ENCODE data around the gene SLC29A1. TPM values are rescaled to one million over a fixed set of nuclear protein-coding genes. Genes with fewer than 3 reads are reported as not detected.
A peak's percentile ranks its signal among the peaks of the same experiment; 100 is the strongest.

The SLC29A1 gene
- total RNA-seq, 1 experiment from 2014 or later = 109 TPM

- peak in 1 of 2 experiments; percentile 36 for DNase-seq
- no peak overlapping the region for H3K4me3 ChIP-seq
- H3K4me1 ChIP-seq = peaks cover 59% of the 10 kb centered on the region
- H3K9me3 ChIP-seq (replicated peaks) = no peaks in the 10 kb centered on the region
- no peaks in the 10 kb centered on the region for H3K36me3 ChIP-seq
- H3K27ac ChIP-seq = peak overlapping the region; percentile 99
- no peaks in the 10 kb centered on the region for H3K27me3 ChIP-seq
Measured at GRCh38 chr6:44202972-44203750, 20.2 kb upstream of the SLC29A1 start.

GRCh38 chr6:44203955-44204354 lies 19.4 kb upstream of the SLC29A1 start:
- H3K27ac ChIP-seq = peak overlapping the region; percentile 99
- no peaks in the 10 kb centered on the region for H3K36me3 ChIP-seq
- H3K9me3 ChIP-seq (replicated peaks) = no peaks in the 10 kb centered on the region
- H3K4me3 ChIP-seq = no peak overlapping the region
- DNase-seq = no peak
- peaks cover 56% of the 10 kb centered on the region for H3K4me1 ChIP-seq
- H3K27me3 ChIP-seq = no peaks in the 10 kb centered on the region

GRCh38 chr6:44207966-44208365 lies 15.4 kb upstream of the SLC29A1 start:
- H3K36me3 ChIP-seq = no peaks in the 10 kb centered on the region
- no peak for DNase-seq
- peaks cover 19% of the 10 kb centered on the region for H3K4me1 ChIP-seq
- no peaks in the 10 kb centered on the region for H3K27me3 ChIP-seq
- no peak overlapping the region for H3K27ac ChIP-seq
- no peak overlapping the region for H3K4me3 ChIP-seq
- H3K9me3 ChIP-seq (replicated peaks) = no peaks in the 10 kb centered on the region

- no peak overlapping the region for H3K27ac ChIP-seq
- no peak for DNase-seq
- H3K27me3 ChIP-seq = no peaks in the 10 kb centered on the region
- no peaks in the 10 kb centered on the region for H3K36me3 ChIP-seq
- H3K9me3 ChIP-seq (replicated peaks) = no peaks in the 10 kb centered on the region
- H3K4me1 ChIP-seq = peaks cover 12% of the 10 kb centered on the region
- no peak overlapping the region for H3K4me3 ChIP-seq
Measured at GRCh38 chr6:44211284-44211683, 12.1 kb upstream of the SLC29A1 start.

- Histone ChIP-seq H3K27me3 (no peaks in the 10 kb centered on the region), H3K9me3 (replicated peaks) (no peaks in the 10 kb centered on the region), H3K36me3 (no peaks in the 10 kb centered on the region; the same call in 1 of the 2 replicates), H3K4me3 (no peak overlapping the region), H3K4me1 (peaks cover 12% of the 10 kb centered on the region), H3K27ac (no peak overlapping the region)
- no peak for DNase-seq
Measured at GRCh38 chr6:44214307-44214706, 9.1 kb upstream of the SLC29A1 start.

GRCh38 chr6:44216677-44217331 lies 6.6 kb upstream of the SLC29A1 start, which contains the start of gene MYMX:
Gene MYMX (plus strand): TSS chr6:44216926. CDS start chr6:44217472, 546 bp downstream.
- Histone ChIP-seq H3K27me3 (no peaks in the 10 kb centered on the region), H3K4me1 (peaks cover 20% of the 10 kb centered on the region), H3K4me3 (peak within 1 kb of the TSS; percentile 65), H3K36me3 (no peaks in the 10 kb centered on the region; the same call in 1 of the 2 replicates), H3K27ac (peak within 1 kb of the TSS; percentile 94), H3K9me3 (replicated peaks) (no peaks in the 10 kb centered on the region)
- peak; percentile 97 to 98 for DNase-seq

- no peaks in the 10 kb centered on the region for H3K27me3 ChIP-seq
- H3K4me3 ChIP-seq = peak overlapping the region; percentile 65
- no peaks in the 10 kb centered on the region for H3K9me3 ChIP-seq (replicated peaks)
- peak; percentile 66 to 74 for DNase-seq
- peaks cover 24% of the 10 kb centered on the region for H3K4me1 ChIP-seq
- H3K27ac ChIP-seq = peak overlapping the region; percentile 94
- H3K36me3 ChIP-seq = no peaks in the 10 kb centered on the region; the same call in 1 of the 2 replicates
Measured at GRCh38 chr6:44217332-44218143, 5.9 kb upstream of the SLC29A1 start.

GRCh38 chr6:44219053-44219814 lies 4.2 kb upstream of the SLC29A1 start:
- DNase-seq = peak; percentile 94 to 95
- Histone ChIP-seq H3K9me3 (replicated peaks) (no peaks in the 10 kb centered on the region), H3K36me3 (no peaks in the 10 kb centered on the region; the same call in 1 of the 2 replicates), H3K4me1 (peaks cover 27% of the 10 kb centered on the region), H3K27me3 (no peaks in the 10 kb centered on the region), H3K27ac (peak overlapping the region; percentile 94), H3K4me3 (peak overlapping the region; percentile 65)

GRCh38 chr6:44219815-44220784 lies 3.3 kb upstream of the SLC29A1 start:
- Histone ChIP-seq H3K4me3 (peak overlapping the region; percentile 65), H3K27ac (peak overlapping the region; percentile 65), H3K9me3 (replicated peaks) (no peaks in the 10 kb centered on the region), H3K4me1 (peaks cover 35% of the 10 kb centered on the region), H3K27me3 (no peaks in the 10 kb centered on the region), H3K36me3 (no peaks in the 10 kb centered on the region; the same call in 1 of the 2 replicates)
- no peak for DNase-seq

GRCh38 chr6:44220913-44221290 lies 2.5 kb upstream of the SLC29A1 start:
- Histone ChIP-seq H3K4me3 (no peak overlapping the region), H3K36me3 (no peaks in the 10 kb centered on the region; the same call in 1 of the 2 replicates), H3K4me1 (peaks cover 37% of the 10 kb centered on the region), H3K27ac (peak overlapping the region; percentile 69), H3K27me3 (no peaks in the 10 kb centered on the region), H3K9me3 (replicated peaks) (no peaks in the 10 kb centered on the region)
- DNase-seq = no peak

- Histone ChIP-seq H3K4me3 (no peak overlapping the region), H3K9me3 (replicated peaks) (no peaks in the 10 kb centered on the region), H3K27me3 (no peaks in the 10 kb centered on the region), H3K27ac (peak overlapping the region; percentile 69), H3K4me1 (peaks cover 38% of the 10 kb centered on the region), H3K36me3 (no peaks in the 10 kb centered on the region; the same call in 1 of the 2 replicates)
- DNase-seq = peak; percentile 93 to 94
Measured at GRCh38 chr6:44221291-44221960, 2.0 kb upstream of the SLC29A1 start.

- Histone ChIP-seq H3K4me1 (peaks cover 43% of the 10 kb centered on the region), H3K36me3 (no peaks in the 10 kb centered on the region; the same call in 1 of the 2 replicates), H3K4me3 (no peak overlapping the region), H3K27me3 (no peaks in the 10 kb centered on the region), H3K27ac (peak overlapping the region; percentile 69), H3K9me3 (replicated peaks) (no peaks in the 10 kb centered on the region)
- DNase-seq = no peak
Measured at GRCh38 chr6:44221961-44222335, 1.4 kb upstream of the SLC29A1 start.
